ENCODE data around the gene SFPQ. TPM values are rescaled to one million over a fixed set of nuclear protein-coding genes. Genes with fewer than 3 reads are reported as not detected.

The SFPQ gene
- total and polyA plus RNA-seq, 2 donors (not counting 1 experiment from before 2014, with no cell fraction given): 192 to 411 TPM

GRCh38 chr1:35180776-35181374, 12.1 kb downstream of the SFPQ start:
- ChIA-PET POLR2A (interaction anchor here (1.2 kb wide), 1 partner anchor 10 kb away, joined by 3 read pairs; no protein-coding TSS in a partner anchor), CTCF (no interaction called here)
- H2AFZ ChIP-seq (ENCODE audit: insufficient read depth, low read depth, low read length, poor library complexity, severe bottlenecking): no peak overlapping the region
- no peak overlapping the region for H3K9ac ChIP-seq (ENCODE audit: low read length)
- no peaks in the 10 kb centered on the region for H3K9me3 Mint-ChIP-seq (ENCODE audit: insufficient read depth)
- H4K20me1 ChIP-seq (ENCODE audit: control insufficient read depth, insufficient read depth, low read length, poor library complexity, severe bottlenecking): peaks cover 45% of the 10 kb centered on the region
- intact Hi-C loops (cut with micrococcal nuclease): loop anchor here (10.0 kb wide), 1 partner anchor 96 kb away; no protein-coding TSS in a partner anchor
- H3K4me3 ChIP-seq (ENCODE audit: control extremely low read depth in 1 of 5, extremely low read depth in 1 of 5, insufficient read depth in 1 of 5, low read depth in 2 of 5, low read length in 4 of 5): no peak overlapping the region
- TF ChIP-seq CTCF (IDR thresholded peaks at IDR 0.05) (no peak), EZH2 (IDR thresholded peaks at IDR 0.05; ENCODE audit: borderline replicate concordance, insufficient read depth, low read depth, low read length, poor library complexity, severe bottlenecking) (no peak)
- H3K4me2 ChIP-seq (replicated peaks; ENCODE audit: low read depth, low read length, poor library complexity, severe bottlenecking): no peak overlapping the region
- H3K27ac ChIP-seq (ENCODE audit: low read length in 2 of 2): no peak overlapping the region
- no peaks in the 10 kb centered on the region for H3K27me3 ChIP-seq (replicated peaks in 1 of 4; ENCODE audit: control extremely low read depth in 1 of 4, control insufficient read depth in 3 of 4, insufficient read depth in 4 of 4, low read length in 3 of 4)
- H3K9me3 ChIP-seq (ENCODE audit: control extremely low read depth in 1 of 3, control insufficient read depth in 2 of 3, insufficient read depth in 1 of 3, low read length in 2 of 3): no peaks in the 10 kb centered on the region
- peaks cover 33% of the 10 kb centered on the region for H3K4me1 Mint-ChIP-seq
- 96% methylated on average over 6 of the region's 7 CpGs for WGBS (ENCODE audit: insufficient coverage)
- peak; percentile 23 for DNase-seq
- ATAC-seq (ENCODE audit: low read depth): no peak
- H3K36me3 ChIP-seq (replicated peaks in 1 of 2; ENCODE audit: control extremely low read depth in 1 of 2, control insufficient read depth in 1 of 2, extremely low read depth in 1 of 2, insufficient read depth in 2 of 2, low read length in 1 of 2): peaks cover 2 to 90% of the 10 kb centered on the region in 2 experiments
- no peaks in the 10 kb centered on the region for H3K27me3 Mint-ChIP-seq
- no peak overlapping the region for H3K4me3 Mint-ChIP-seq
- H3K79me2 ChIP-seq (ENCODE audit: control insufficient read depth, insufficient read depth, low read length): peaks cover 16% of the 10 kb centered on the region
- no peaks in the 10 kb centered on the region for H3K4me1 ChIP-seq (ENCODE audit: control insufficient read depth in 2 of 2, insufficient read depth in 2 of 2, low read length in 2 of 2)
- H3K27ac Mint-ChIP-seq: no peak overlapping the region

- peaks cover 11% of the 10 kb centered on the region for H3K79me2 ChIP-seq (ENCODE audit: control insufficient read depth, insufficient read depth, low read length)
- H3K36me3 ChIP-seq (replicated peaks in 1 of 2; ENCODE audit: control extremely low read depth in 1 of 2, control insufficient read depth in 1 of 2, extremely low read depth in 1 of 2, insufficient read depth in 2 of 2, low read length in 1 of 2): peaks cover 5 to 91% of the 10 kb centered on the region in 2 experiments
- peaks cover 35% of the 10 kb centered on the region for H4K20me1 ChIP-seq (ENCODE audit: control insufficient read depth, insufficient read depth, low read length, poor library complexity, severe bottlenecking)
- intact Hi-C loops (cut with micrococcal nuclease): loop anchor here (10.0 kb wide), 1 partner anchor 95 kb away; no protein-coding TSS in a partner anchor
- ChIA-PET POLR2A (interaction anchor here (0.6 to 1.3 kb wide), 3 partner anchors 9 to 39 kb away, joined by 3 to 5 read pairs (median 3); no protein-coding TSS in a partner anchor), CTCF (interaction anchor here (0.5 kb wide), 1 partner anchor 847 kb away, joined by 3 read pairs; no protein-coding TSS in a partner anchor)
- no peak overlapping the region for H3K27ac ChIP-seq (ENCODE audit: low read length in 2 of 2)
- H3K4me3 ChIP-seq (ENCODE audit: control extremely low read depth in 1 of 5, extremely low read depth in 1 of 5, insufficient read depth in 1 of 5, low read depth in 2 of 5, low read length in 4 of 5): no peak overlapping the region
- no peak for TF ChIP-seq EZH2 (IDR thresholded peaks at IDR 0.05; ENCODE audit: borderline replicate concordance, insufficient read depth, low read depth, low read length, poor library complexity, severe bottlenecking)
- TF ChIP-seq CTCF (IDR thresholded peaks at IDR 0.05): no peak
- no peaks in the 10 kb centered on the region for H3K27me3 Mint-ChIP-seq
- H3K9ac ChIP-seq (ENCODE audit: low read length): no peak overlapping the region
- ATAC-seq (ENCODE audit: low read depth): no peak
- peaks cover 28% of the 10 kb centered on the region for H3K4me1 Mint-ChIP-seq
- peak; percentile 25 for DNase-seq
- H3K27ac Mint-ChIP-seq: no peak overlapping the region
- H3K9me3 ChIP-seq (ENCODE audit: control extremely low read depth in 1 of 3, control insufficient read depth in 2 of 3, insufficient read depth in 1 of 3, low read length in 2 of 3): no peaks in the 10 kb centered on the region
- H3K27me3 ChIP-seq (replicated peaks in 1 of 4; ENCODE audit: control extremely low read depth in 1 of 4, control insufficient read depth in 3 of 4, insufficient read depth in 4 of 4, low read length in 3 of 4): no peaks in the 10 kb centered on the region
- H3K4me1 ChIP-seq (ENCODE audit: control insufficient read depth in 2 of 2, insufficient read depth in 2 of 2, low read length in 2 of 2): no peaks in the 10 kb centered on the region
- H2AFZ ChIP-seq (ENCODE audit: insufficient read depth, low read depth, low read length, poor library complexity, severe bottlenecking): no peak overlapping the region
- no peaks in the 10 kb centered on the region for H3K9me3 Mint-ChIP-seq (ENCODE audit: insufficient read depth)
- 83% methylated on average over 1 of the region's 1 CpG for WGBS (ENCODE audit: insufficient coverage)
- H3K4me3 Mint-ChIP-seq: no peak overlapping the region
- H3K4me2 ChIP-seq (replicated peaks; ENCODE audit: low read depth, low read length, poor library complexity, severe bottlenecking): no peak overlapping the region
Observed at GRCh38 chr1:35179908-35180307, 13.0 kb downstream of the SFPQ start.
